A673 (cell line): ENCODE data around the gene TMEM114.

Experiments used
- EZH2 ChIP-seq: fragments of 200-600 bp; sonication (generic); IDR thresholded peaks from 2 replicates; pipeline ENCODE4 v1.6.1; 2017; ENCODE audit warnings: borderline replicate concordance, low read depth, mild to moderate bottlenecking, mixed read lengths, antibody characterized with exemption, low read length; ENCODE audit not compliant: poor library complexity, severe bottlenecking
- TF ChIP-seq, protein P1 (sequence below): fragments of 300-800, 200-600 bp; sonication (generic); conservative IDR thresholded peaks from 2 replicates; pipeline ENCODE4 v1.5.1; 2017; ENCODE audit warnings: low read depth, mild to moderate bottlenecking, antibody characterized with exemption, low read length, moderate library complexity, mixed read lengths

DNA sequence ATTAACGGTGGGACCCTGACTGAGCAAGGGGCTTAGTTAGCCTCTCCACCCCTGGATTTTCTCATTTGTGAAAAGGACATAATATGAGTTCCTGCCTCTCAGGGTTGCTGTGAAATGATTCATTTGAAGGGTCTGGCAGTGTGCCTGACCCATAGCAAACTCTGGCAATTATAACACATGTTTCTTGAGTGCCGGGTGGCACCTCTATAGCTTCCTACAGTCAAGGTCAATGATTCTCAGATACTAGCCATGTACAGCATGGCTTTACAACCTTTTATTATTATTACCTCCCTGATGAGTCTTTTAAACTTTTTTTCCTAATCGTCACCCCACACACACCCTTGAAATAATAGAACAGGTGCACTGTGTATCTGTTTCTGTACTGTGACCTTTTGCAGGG, 42.1 kb downstream of the TMEM114 start:
- TF ChIP-seq, protein P1, sequence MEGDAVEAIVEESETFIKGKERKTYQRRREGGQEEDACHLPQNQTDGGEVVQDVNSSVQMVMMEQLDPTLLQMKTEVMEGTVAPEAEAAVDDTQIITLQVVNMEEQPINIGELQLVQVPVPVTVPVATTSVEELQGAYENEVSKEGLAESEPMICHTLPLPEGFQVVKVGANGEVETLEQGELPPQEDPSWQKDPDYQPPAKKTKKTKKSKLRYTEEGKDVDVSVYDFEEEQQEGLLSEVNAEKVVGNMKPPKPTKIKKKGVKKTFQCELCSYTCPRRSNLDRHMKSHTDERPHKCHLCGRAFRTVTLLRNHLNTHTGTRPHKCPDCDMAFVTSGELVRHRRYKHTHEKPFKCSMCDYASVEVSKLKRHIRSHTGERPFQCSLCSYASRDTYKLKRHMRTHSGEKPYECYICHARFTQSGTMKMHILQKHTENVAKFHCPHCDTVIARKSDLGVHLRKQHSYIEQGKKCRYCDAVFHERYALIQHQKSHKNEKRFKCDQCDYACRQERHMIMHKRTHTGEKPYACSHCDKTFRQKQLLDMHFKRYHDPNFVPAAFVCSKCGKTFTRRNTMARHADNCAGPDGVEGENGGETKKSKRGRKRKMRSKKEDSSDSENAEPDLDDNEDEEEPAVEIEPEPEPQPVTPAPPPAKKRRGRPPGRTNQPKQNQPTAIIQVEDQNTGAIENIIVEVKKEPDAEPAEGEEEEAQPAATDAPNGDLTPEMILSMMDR, result no peak
- TF ChIP-seq EZH2, result no peak
